ENCODE results near the gene CHST3. TPM values are rescaled to one million over a fixed set of nuclear protein-coding genes. Genes with fewer than 3 reads are reported as not detected.
"Not testable (repeated sequence)": the region's sequence is repeated elsewhere in the genome, so short reads cannot be mapped to it uniquely, and the experiment has no call there.

Gene CHST3
- total RNA-seq, 2 donors from 2014 or later, result 12.9 to 40.8 TPM

DNA sequence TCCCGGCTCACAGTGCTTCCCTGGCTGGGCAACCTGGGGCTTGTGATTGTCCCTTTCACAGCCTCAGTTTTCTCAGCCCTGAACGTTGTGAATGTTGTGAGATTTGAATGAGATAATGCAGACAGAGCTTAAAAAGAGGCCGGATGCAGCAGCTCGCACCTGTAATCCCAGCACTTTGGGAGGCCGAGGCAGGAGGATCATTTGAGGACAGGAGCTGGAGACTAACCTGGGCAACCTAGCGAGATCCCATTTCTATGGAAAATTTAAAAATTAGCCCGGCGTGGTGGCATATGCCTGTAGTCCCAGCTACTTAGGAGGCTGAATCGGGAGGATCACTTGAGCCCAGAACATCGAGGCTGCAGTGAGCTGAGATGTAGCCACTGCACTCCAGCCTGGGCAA, 67.5 kb downstream of the CHST3 start:
- Histone ChIP-seq H3K4me1 (ENCODE audit: control insufficient read depth, insufficient read depth, low read length) (no peaks in the 10 kb centered on the region), H3K9me3 (ENCODE audit: control insufficient read depth, low read length) (no peaks in the 10 kb centered on the region), H3K36me3 (ENCODE audit: control insufficient read depth, insufficient read depth, low read length) (no peaks in the 10 kb centered on the region), H3K4me3 (ENCODE audit: low read length) (no peak overlapping the region), H3K27ac (ENCODE audit: low read depth, low read length) (no peak overlapping the region), H3K9ac (ENCODE audit: extremely low read depth, low read length, poor library complexity, severe bottlenecking) (no peak overlapping the region), H3K27me3 (ENCODE audit: control insufficient read depth, insufficient read depth, low read length, poor library complexity, severe bottlenecking) (no peaks in the 10 kb centered on the region)
- TF ChIP-seq, protein P1, sequence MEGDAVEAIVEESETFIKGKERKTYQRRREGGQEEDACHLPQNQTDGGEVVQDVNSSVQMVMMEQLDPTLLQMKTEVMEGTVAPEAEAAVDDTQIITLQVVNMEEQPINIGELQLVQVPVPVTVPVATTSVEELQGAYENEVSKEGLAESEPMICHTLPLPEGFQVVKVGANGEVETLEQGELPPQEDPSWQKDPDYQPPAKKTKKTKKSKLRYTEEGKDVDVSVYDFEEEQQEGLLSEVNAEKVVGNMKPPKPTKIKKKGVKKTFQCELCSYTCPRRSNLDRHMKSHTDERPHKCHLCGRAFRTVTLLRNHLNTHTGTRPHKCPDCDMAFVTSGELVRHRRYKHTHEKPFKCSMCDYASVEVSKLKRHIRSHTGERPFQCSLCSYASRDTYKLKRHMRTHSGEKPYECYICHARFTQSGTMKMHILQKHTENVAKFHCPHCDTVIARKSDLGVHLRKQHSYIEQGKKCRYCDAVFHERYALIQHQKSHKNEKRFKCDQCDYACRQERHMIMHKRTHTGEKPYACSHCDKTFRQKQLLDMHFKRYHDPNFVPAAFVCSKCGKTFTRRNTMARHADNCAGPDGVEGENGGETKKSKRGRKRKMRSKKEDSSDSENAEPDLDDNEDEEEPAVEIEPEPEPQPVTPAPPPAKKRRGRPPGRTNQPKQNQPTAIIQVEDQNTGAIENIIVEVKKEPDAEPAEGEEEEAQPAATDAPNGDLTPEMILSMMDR (conservative IDR thresholded peaks at IDR 0.05), result no peak
- H3K36me3 Mint-ChIP-seq (ENCODE audit: low read depth), result no peaks in the 10 kb centered on the region
- peaks cover 16% of the 10 kb centered on the region for H3K4me1 Mint-ChIP-seq
- H3K27me3 Mint-ChIP-seq (ENCODE audit: insufficient read depth), result no peaks in the 10 kb centered on the region
- no peaks in the 10 kb centered on the region for H3K9me3 Mint-ChIP-seq
- H3K4me3 Mint-ChIP-seq, result no peak overlapping the region
- no peak for DNase-seq
- WGBS, 2 experiments (ENCODE audit: insufficient coverage in 1 of 2, insufficient read length in 1 of 2), result 89 to 91% methylated on average over 10 of the region's 10 CpGs
- H3K27ac Mint-ChIP-seq, result no peak overlapping the region

DNA sequence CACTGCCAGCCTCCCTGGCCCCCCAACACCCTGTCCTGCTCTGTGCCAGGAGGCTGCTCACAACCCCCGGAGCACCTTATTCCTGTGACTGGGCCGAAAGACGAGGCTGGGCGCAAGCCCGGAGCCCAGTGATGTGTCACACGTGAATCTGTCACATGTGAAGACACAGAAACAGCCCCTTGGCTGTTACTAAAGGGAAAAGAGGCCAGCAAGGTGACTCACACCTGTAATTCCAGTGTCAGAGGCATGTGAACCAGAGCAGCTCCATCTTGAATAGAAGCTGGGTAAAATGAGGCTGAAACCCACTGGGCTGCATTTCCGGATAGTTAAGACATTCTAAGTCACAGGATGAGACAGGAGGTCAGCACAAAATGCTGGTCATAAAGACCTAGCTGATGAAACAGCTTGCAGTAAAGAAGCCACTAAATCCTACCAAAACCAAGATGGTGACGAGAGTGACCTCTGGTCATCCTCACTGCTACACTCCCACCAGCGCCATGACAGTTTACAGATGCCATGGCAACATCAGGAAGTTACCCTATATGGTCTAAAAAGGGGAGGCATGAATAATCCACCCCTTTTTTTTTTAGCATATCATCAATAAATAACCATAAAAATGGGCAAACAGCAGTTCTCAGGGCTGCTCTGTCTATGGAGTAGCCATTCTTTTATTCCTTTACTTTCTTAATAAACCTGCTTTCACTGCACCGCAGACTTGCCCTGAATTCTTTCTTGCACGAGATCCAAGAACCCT, 68.4 kb downstream of the CHST3 start:
- H3K36me3 ChIP-seq (ENCODE audit: control insufficient read depth, insufficient read depth, low read length); H3K9ac ChIP-seq (ENCODE audit: extremely low read depth, low read length, poor library complexity, severe bottlenecking); H3K9me3 Mint-ChIP-seq; H3K4me3 ChIP-seq (ENCODE audit: low read length); H3K27me3 Mint-ChIP-seq (ENCODE audit: insufficient read depth); H3K36me3 Mint-ChIP-seq (ENCODE audit: low read depth); DNase-seq; H3K9me3 ChIP-seq (ENCODE audit: control insufficient read depth, low read length); H3K27ac Mint-ChIP-seq; H3K4me1 ChIP-seq (ENCODE audit: control insufficient read depth, insufficient read depth, low read length); H3K27ac ChIP-seq (ENCODE audit: low read depth, low read length); H3K27me3 ChIP-seq (ENCODE audit: control insufficient read depth, insufficient read depth, low read length, poor library complexity, severe bottlenecking); H3K4me3 Mint-ChIP-seq: not testable (repeated sequence)
- WGBS, 2 experiments (ENCODE audit: insufficient coverage in 1 of 2, insufficient read length in 1 of 2), result 80 to 85% methylated on average over 9 to 10 of the region's 11 CpGs
- H3K4me1 Mint-ChIP-seq, result peaks cover 20% of the 10 kb centered on the region

DNA sequence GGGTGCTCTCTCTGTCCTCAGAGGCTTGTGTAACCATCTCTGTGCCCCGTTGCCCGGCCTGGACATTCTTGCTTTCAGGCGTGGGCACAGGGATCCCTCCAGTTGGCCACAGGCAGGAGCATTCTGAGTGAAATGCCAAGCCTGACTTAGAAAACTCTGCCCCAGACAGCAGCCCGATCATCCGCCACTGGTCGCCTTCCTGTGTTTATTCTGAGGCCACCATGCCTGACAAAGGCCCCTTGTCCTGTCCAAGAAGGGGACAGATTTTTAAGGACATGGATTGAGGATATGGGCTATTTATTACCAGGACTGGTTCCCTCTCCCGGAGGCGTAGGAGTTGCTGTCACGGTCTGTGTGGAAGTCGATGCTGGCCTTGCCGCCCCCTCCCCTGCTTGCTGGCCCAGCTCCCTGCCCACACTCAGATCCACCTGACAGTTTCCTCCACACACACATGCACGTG, 69.9 kb downstream of the CHST3 start:
- Histone ChIP-seq H3K27me3 (ENCODE audit: control insufficient read depth, insufficient read depth, low read length, poor library complexity, severe bottlenecking) (no peaks in the 10 kb centered on the region), H3K4me1 (ENCODE audit: control insufficient read depth, insufficient read depth, low read length) (peaks cover 9% of the 10 kb centered on the region), H3K9ac (ENCODE audit: extremely low read depth, low read length, poor library complexity, severe bottlenecking) (no peak overlapping the region), H3K4me3 (ENCODE audit: low read length) (no peak overlapping the region), H3K9me3 (ENCODE audit: control insufficient read depth, low read length) (no peaks in the 10 kb centered on the region), H3K27ac (ENCODE audit: low read depth, low read length) (no peak overlapping the region), H3K36me3 (ENCODE audit: control insufficient read depth, insufficient read depth, low read length) (no peaks in the 10 kb centered on the region)
- H3K27ac Mint-ChIP-seq, result peak overlapping the region; percentile 37
- no peaks in the 10 kb centered on the region for H3K9me3 Mint-ChIP-seq
- TF ChIP-seq, protein P1 (conservative IDR thresholded peaks at IDR 0.05), result no peak
- peaks cover 34% of the 10 kb centered on the region for H3K4me1 Mint-ChIP-seq
- no peak for DNase-seq
- H3K4me3 Mint-ChIP-seq, result no peak overlapping the region
- 91 to 96% methylated on average over 4 to 12 of the region's 12 CpGs for WGBS, 2 experiments (ENCODE audit: insufficient coverage in 1 of 2, insufficient read length in 1 of 2)
- no peaks in the 10 kb centered on the region for H3K36me3 Mint-ChIP-seq (ENCODE audit: low read depth)
- no peaks in the 10 kb centered on the region for H3K27me3 Mint-ChIP-seq (ENCODE audit: insufficient read depth)
